OCI-LY1 (cell line): ENCODE results near the gene RGS14.

Experiments
- H2AFZ ChIP-seq: fragments of 200-600 bp; sonication (generic), shearing (Covaris generic); 2 replicates; pipeline ENCODE4 v1.6.0; 2014; ENCODE audit warnings: antibody characterized with exemption, mild to moderate bottlenecking, low read length
- H3F3A ChIP-seq: fragments of 200-600 bp; sonication (generic), shearing (Covaris generic); 2 replicates; pipeline ENCODE4 v1.6.0; 2014; ENCODE audit warnings: mild to moderate bottlenecking, antibody characterized with exemption, low read length, moderate library complexity; ENCODE audit not compliant: insufficient read depth
- H3K27ac ChIP-seq: fragments of 200-600 bp; sonication (generic); 2 replicates; pipeline ENCODE4 v1.5.1; 2014; ENCODE audit warnings: low read length, mixed run types, mild to moderate bottlenecking, low read depth; ENCODE audit not compliant: poor library complexity, severe bottlenecking
- H3K27me3 ChIP-seq: fragments of 200-600 bp; sonication (generic); 2 replicates; pipeline ENCODE4 v1.6.0; 2014; ENCODE audit warnings: antibody characterized with exemption, mild to moderate bottlenecking, low read length, moderate library complexity; ENCODE audit not compliant: insufficient read depth
- H3K36me3 ChIP-seq: fragments of 200-600 bp; sonication (generic); 2 replicates; pipeline ENCODE4 v1.6.1; 2014; ENCODE audit warnings: mild to moderate bottlenecking, antibody characterized with exemption, low read length, moderate library complexity, mixed read lengths; ENCODE audit not compliant: insufficient read depth
- H3K4me1 ChIP-seq: fragments of 200-600 bp; sonication (generic); 2 replicates; pipeline ENCODE4 v1.5.1; 2014; ENCODE audit warnings: mild to moderate bottlenecking, low read length, moderate library complexity; ENCODE audit not compliant: insufficient read depth, severe bottlenecking
- H3K4me2 ChIP-seq: fragments of 200-600 bp; sonication (generic), shearing (Covaris generic); 2 replicates; pipeline ENCODE4 v1.6.1; 2014; ENCODE audit warnings: low read length
- H3K4me3 ChIP-seq: fragments of 200-600 bp; sonication (generic); 2 replicates; pipeline ENCODE4 v1.5.1; 2014; ENCODE audit warnings: low read length, low read depth, mild to moderate bottlenecking, mixed read lengths; ENCODE audit not compliant: poor library complexity, severe bottlenecking
- H3K79me2 ChIP-seq: fragments of 200-600 bp; shearing (Covaris generic); 2 replicates; pipeline ENCODE4 v1.6.1; 2016; ENCODE audit warnings: mixed run types, low read length, mixed read lengths; ENCODE audit not compliant: insufficient read depth
- H3K9ac ChIP-seq: fragments of 200-600 bp; sonication (generic), shearing (Covaris generic); 2 replicates; pipeline ENCODE4 v1.6.1; 2014; ENCODE audit warnings: mild to moderate bottlenecking, low read length, mixed read lengths
- H3K9me2 ChIP-seq: fragments of 200-600 bp; sonication (generic), shearing (Covaris generic); 2 replicates; pipeline ENCODE4 v1.6.1; 2014; ENCODE audit warnings: low read depth, mild to moderate bottlenecking, low read length, mixed read lengths
- H3K9me3 ChIP-seq: fragments of 200-600 bp; shearing (Covaris generic); 2 replicates; pipeline ENCODE4 v1.6.1; 2014; ENCODE audit warnings: low read length, mixed read lengths
- H4K20me1 ChIP-seq: fragments of 200-600 bp; sonication (generic), shearing (Covaris generic); 2 replicates; pipeline ENCODE4 v1.6.0; 2016; ENCODE audit warnings: mild to moderate bottlenecking, low read length; ENCODE audit not compliant: insufficient read depth
- CTCF ChIP-seq: fragments of 200-600 bp; sonication (generic), shearing (Covaris generic); IDR thresholded peaks from 2 replicates; pipeline ENCODE4 v1.5.1; 2017; ENCODE audit warnings: mild to moderate bottlenecking, antibody characterized with exemption, low read length, moderate library complexity, mixed read lengths
- EZH2 ChIP-seq: fragments of 200-600 bp; sonication (generic), shearing (Covaris generic); IDR thresholded peaks from 2 replicates; pipeline ENCODE4 v1.8.0; 2017; ENCODE audit warnings: borderline replicate concordance, mixed run types, mild to moderate bottlenecking, antibody characterized with exemption, low read length, moderate library complexity, mixed read lengths

The RGS14 gene

GRCh38 chr5:177347699-177348098 lies 10.0 kb upstream of the RGS14 start:
- H3K4me3 ChIP-seq: no peak overlapping the region
- no peak overlapping the region for H3K27ac ChIP-seq
- H4K20me1 ChIP-seq: no peaks in the 10 kb centered on the region
- no peak overlapping the region for H3K9ac ChIP-seq
- peaks cover 45% of the 10 kb centered on the region for H3K4me1 ChIP-seq
- peaks cover 4% of the 10 kb centered on the region; the same call in 1 of the 2 replicates for H3K9me3 ChIP-seq
- peaks cover 48% of the 10 kb centered on the region for H3K36me3 ChIP-seq
- no peaks in the 10 kb centered on the region for H3K9me2 ChIP-seq
- no peak overlapping the region for H2AFZ ChIP-seq
- peaks cover 64% of the 10 kb centered on the region for H3K79me2 ChIP-seq
- TF ChIP-seq CTCF (no peak), EZH2 (no peak)
- H3F3A ChIP-seq: no peaks in the 10 kb centered on the region
- no peaks in the 10 kb centered on the region for H3K27me3 ChIP-seq
- H3K4me2 ChIP-seq: peak overlapping the region; percentile 5; the same call in 1 of the 2 replicates

- peak overlapping the region; percentile 37; the same call in 1 of the 2 replicates for H3K9ac ChIP-seq
- H3K27me3 ChIP-seq: no peaks in the 10 kb centered on the region
- TF ChIP-seq EZH2 (no peak), CTCF (no peak)
- no peaks in the 10 kb centered on the region for H3F3A ChIP-seq
- H3K36me3 ChIP-seq: peaks cover 37% of the 10 kb centered on the region; the same call in 1 of the 2 replicates
- H3K9me2 ChIP-seq: no peaks in the 10 kb centered on the region
- peak overlapping the region; percentile 98 for H3K4me3 ChIP-seq
- no peak overlapping the region for H3K27ac ChIP-seq
- H3K4me1 ChIP-seq: peaks cover 45% of the 10 kb centered on the region
- H2AFZ ChIP-seq: no peak overlapping the region
- peak overlapping the region; percentile 77 for H3K4me2 ChIP-seq
- no peaks in the 10 kb centered on the region for H3K9me3 ChIP-seq
- H4K20me1 ChIP-seq: no peaks in the 10 kb centered on the region
- peaks cover 58% of the 10 kb centered on the region for H3K79me2 ChIP-seq
These were observed 8.4 kb upstream of the RGS14 start for GRCh38 chr5:177349362-177349647.

- Histone ChIP-seq H3K27me3 (no peaks in the 10 kb centered on the region), H3K79me2 (peaks cover 58% of the 10 kb centered on the region), H3K4me3 (peak overlapping the region; percentile 98), H3K27ac (no peak overlapping the region), H3K9me2 (no peaks in the 10 kb centered on the region), H3K36me3 (peaks cover 35% of the 10 kb centered on the region; the same call in 1 of the 2 replicates), H3K4me1 (peaks cover 45% of the 10 kb centered on the region), H3F3A (no peaks in the 10 kb centered on the region), H4K20me1 (no peaks in the 10 kb centered on the region), H3K9ac (peak overlapping the region; percentile 97; the same call in 1 of the 2 replicates), H3K4me2 (peak overlapping the region; percentile 77), H2AFZ (no peak overlapping the region), H3K9me3 (no peaks in the 10 kb centered on the region)
- no peak for TF ChIP-seq CTCF
- no peak for TF ChIP-seq EZH2
These were observed 8.0 kb upstream of the RGS14 start for GRCh38 chr5:177349762-177350161.
